ENCODE measurements around the gene DBR1.
A peak's percentile ranks its signal among the peaks of the same experiment; 100 is the strongest.

Gene DBR1

GRCh38 chr3:138200424-138200823, 25.7 kb upstream of the DBR1 start:
- H3K9ac ChIP-seq (ENCODE audit: low read length) = no peak overlapping the region
- no peak overlapping the region for H3K27ac ChIP-seq (ENCODE audit: low read depth, low read length)

DNA sequence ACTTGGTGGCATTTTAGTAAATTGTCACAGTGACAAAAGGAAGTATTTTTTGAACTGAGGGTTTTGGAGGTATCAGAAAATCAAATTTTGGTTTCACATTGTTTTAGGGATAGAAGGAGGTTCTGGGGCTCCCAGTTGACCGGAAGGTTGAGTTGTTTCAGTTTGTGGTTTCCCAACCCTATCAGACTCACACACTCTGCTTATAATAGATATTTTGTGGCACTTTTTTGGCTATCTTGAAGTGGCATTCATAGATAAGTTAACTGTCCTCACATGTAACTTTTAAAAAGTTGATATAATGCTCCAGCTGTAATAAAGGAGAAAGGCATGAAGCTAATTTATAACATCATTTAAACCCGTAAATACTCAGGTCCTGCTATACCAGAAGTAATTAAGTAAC, 25.1 kb upstream of the DBR1 start:
- Histone ChIP-seq H3K4me1 (ENCODE audit: control insufficient read depth, insufficient read depth, low read length) (no peaks in the 10 kb centered on the region), H3K36me3 (ENCODE audit: control insufficient read depth, insufficient read depth, low read length) (no peaks in the 10 kb centered on the region), H3K9ac (ENCODE audit: low read length) (no peak overlapping the region), H3K27me3 (ENCODE audit: control insufficient read depth, insufficient read depth, low read length) (no peaks in the 10 kb centered on the region), H3K4me3 (ENCODE audit: low read length) (no peak overlapping the region), H3K27ac (ENCODE audit: low read depth, low read length) (no peak overlapping the region)

More at GRCh38 chr3:138200424-138200823, 25.7 kb upstream of the DBR1 start:
- Histone ChIP-seq H3K36me3 (ENCODE audit: control insufficient read depth, insufficient read depth, low read length) (peaks cover 3% of the 10 kb centered on the region), H3K27me3 (ENCODE audit: control insufficient read depth, insufficient read depth, low read length) (no peaks in the 10 kb centered on the region), H3K4me1 (ENCODE audit: control insufficient read depth, insufficient read depth, low read length) (no peaks in the 10 kb centered on the region), H3K4me3 (ENCODE audit: low read length) (no peak overlapping the region)

DNA sequence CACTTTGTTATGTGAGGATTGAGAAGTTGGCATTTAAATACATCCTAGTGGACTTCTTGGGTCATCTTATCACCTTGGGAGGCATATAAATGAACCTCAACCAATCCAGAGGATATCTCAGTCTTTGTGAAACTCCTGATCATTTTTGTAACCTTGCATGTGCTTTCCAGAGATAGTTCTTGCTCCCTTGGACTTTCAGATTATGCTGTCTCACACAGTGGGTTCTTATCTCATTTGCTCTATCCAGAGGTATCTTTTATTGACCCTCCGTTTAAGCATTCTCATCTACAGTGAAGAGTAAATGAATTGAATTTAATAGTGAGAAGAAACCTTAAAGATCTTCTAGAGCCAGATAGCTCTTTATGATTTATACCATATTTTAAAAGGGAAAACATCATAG, 22.8 kb upstream of the DBR1 start:
- no peak overlapping the region for H3K9ac ChIP-seq (ENCODE audit: low read length)
- no peak overlapping the region for H3K4me3 ChIP-seq (ENCODE audit: low read length)
- H3K4me1 ChIP-seq (ENCODE audit: control insufficient read depth, insufficient read depth, low read length) = no peaks in the 10 kb centered on the region
- no peaks in the 10 kb centered on the region for H3K27me3 ChIP-seq (ENCODE audit: control insufficient read depth, insufficient read depth, low read length)
- H3K27ac ChIP-seq (ENCODE audit: low read depth, low read length) = no peak overlapping the region
- H3K36me3 ChIP-seq (ENCODE audit: control insufficient read depth, insufficient read depth, low read length) = no peaks in the 10 kb centered on the region

DNA sequence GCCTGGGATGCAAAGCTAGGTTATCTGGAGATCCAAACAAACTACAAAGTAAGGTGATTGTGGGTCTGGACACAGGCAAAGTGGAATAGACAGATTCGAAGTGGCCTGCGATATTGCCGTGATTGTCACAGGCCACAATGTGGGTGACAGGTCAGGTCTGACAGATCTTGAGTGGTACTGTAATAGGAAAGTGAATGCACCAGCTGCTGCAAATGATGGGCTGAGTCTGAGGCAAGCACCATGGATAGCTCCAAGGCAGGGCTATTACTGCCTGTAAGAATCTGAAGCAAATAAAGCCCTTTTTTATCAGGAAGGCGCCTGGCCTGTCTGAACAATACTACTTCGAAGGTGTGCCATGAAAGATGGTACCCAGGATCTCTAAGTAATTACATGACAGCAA, 22.3 kb upstream of the DBR1 start:
- Histone ChIP-seq H3K27me3 (ENCODE audit: control insufficient read depth, insufficient read depth, low read length) (no peaks in the 10 kb centered on the region), H3K27ac (ENCODE audit: low read depth, low read length) (no peak overlapping the region), H3K36me3 (ENCODE audit: control insufficient read depth, insufficient read depth, low read length) (no peaks in the 10 kb centered on the region), H3K4me1 (ENCODE audit: control insufficient read depth, insufficient read depth, low read length) (no peaks in the 10 kb centered on the region), H3K9ac (ENCODE audit: low read length) (no peak overlapping the region), H3K4me3 (ENCODE audit: low read length) (no peak overlapping the region)

DNA sequence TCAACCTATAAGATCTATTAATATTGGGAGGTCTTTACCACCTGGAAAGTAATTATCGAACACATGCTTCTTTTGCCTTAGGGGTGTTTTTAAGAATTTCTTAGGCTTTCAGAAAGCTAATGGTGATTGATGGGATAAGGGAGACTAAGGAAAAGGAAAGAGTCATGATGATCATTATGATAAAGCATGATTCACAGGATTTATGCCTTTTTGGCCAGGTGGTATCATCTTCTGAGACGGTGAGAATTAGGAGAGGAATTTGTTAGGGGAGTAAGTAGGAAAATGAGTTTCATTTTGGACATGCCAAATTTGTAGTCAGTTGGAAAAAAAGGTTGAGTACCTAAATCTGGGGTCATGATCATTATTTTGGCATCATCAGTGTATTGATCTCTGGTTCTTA, 21.3 kb upstream of the DBR1 start:
- Histone ChIP-seq H3K36me3 (ENCODE audit: control insufficient read depth, insufficient read depth, low read length) (no peaks in the 10 kb centered on the region), H3K4me1 (ENCODE audit: control insufficient read depth, insufficient read depth, low read length) (no peaks in the 10 kb centered on the region), H3K27me3 (ENCODE audit: control insufficient read depth, insufficient read depth, low read length) (no peaks in the 10 kb centered on the region), H3K27ac (ENCODE audit: low read depth, low read length) (no peak overlapping the region), H3K4me3 (ENCODE audit: low read length) (no peak overlapping the region), H3K9ac (ENCODE audit: low read length) (no peak overlapping the region)

DNA sequence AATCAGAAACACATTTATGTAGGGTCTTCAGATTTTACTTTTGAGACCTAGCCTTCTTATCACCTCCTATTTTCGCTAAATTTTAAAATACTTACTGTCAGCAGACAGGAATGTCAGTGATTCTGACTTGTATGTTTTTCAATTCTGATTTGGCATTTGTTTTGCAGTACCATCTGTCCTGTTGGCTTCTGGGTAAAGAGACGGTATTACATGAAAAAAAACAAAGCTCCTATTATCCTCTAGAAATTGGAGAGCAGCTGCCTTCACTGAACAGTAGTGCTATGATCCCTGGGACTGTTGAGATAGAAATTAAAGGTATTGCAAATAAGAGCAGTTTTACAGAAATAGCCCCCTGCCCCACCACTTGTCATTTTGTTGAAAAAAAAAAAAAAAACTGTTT, 20.8 kb upstream of the DBR1 start:
- H3K4me3 ChIP-seq (ENCODE audit: low read length) = no peak overlapping the region
- no peaks in the 10 kb centered on the region for H3K27me3 ChIP-seq (ENCODE audit: control insufficient read depth, insufficient read depth, low read length)
- no peak overlapping the region for H3K27ac ChIP-seq (ENCODE audit: low read depth, low read length)
- H3K36me3 ChIP-seq (ENCODE audit: control insufficient read depth, insufficient read depth, low read length) = no peaks in the 10 kb centered on the region
- no peak overlapping the region for H3K9ac ChIP-seq (ENCODE audit: low read length)
- no peaks in the 10 kb centered on the region for H3K4me1 ChIP-seq (ENCODE audit: control insufficient read depth, insufficient read depth, low read length)

- H3K27ac ChIP-seq (ENCODE audit: low read depth, low read length) = peak overlapping the region; percentile 100
- peak overlapping the region; percentile 98 for H3K4me3 ChIP-seq (ENCODE audit: low read length)
- H3K9ac ChIP-seq (ENCODE audit: low read length) = peak overlapping the region; percentile 97
- H3K27me3 ChIP-seq (ENCODE audit: control insufficient read depth, insufficient read depth, low read length) = no peaks in the 10 kb centered on the region
- H3K4me1 ChIP-seq (ENCODE audit: control insufficient read depth, insufficient read depth, low read length) = peaks cover 14% of the 10 kb centered on the region
- H3K36me3 ChIP-seq (ENCODE audit: control insufficient read depth, insufficient read depth, low read length) = no peaks in the 10 kb centered on the region
Measured at GRCh38 chr3:138188013-138188730, 13.5 kb upstream of the DBR1 start.

GRCh38 chr3:138187296-138188012, 12.7 kb upstream of the DBR1 start, which contains the start of gene ARMC8:
Gene ARMC8, plus strand, starts transcription at chr3:138187301. Its CDS starts 254 bp downstream, at chr3:138187555.
- Histone ChIP-seq H3K9ac (ENCODE audit: low read length) (peak within 1 kb of the TSS; percentile 97), H3K36me3 (ENCODE audit: control insufficient read depth, insufficient read depth, low read length) (no peaks in the 10 kb centered on the region), H3K27me3 (ENCODE audit: control insufficient read depth, insufficient read depth, low read length) (no peaks in the 10 kb centered on the region), H3K4me3 (ENCODE audit: low read length) (peak within 1 kb of the TSS; percentile 98), H3K27ac (ENCODE audit: low read depth, low read length) (peak within 1 kb of the TSS; percentile 100), H3K4me1 (ENCODE audit: control insufficient read depth, insufficient read depth, low read length) (peaks cover 14% of the 10 kb centered on the region)

- no peaks in the 10 kb centered on the region for H3K36me3 ChIP-seq (ENCODE audit: control insufficient read depth, insufficient read depth, low read length)
- peaks cover 14% of the 10 kb centered on the region for H3K4me1 ChIP-seq (ENCODE audit: control insufficient read depth, insufficient read depth, low read length)
- no peaks in the 10 kb centered on the region for H3K27me3 ChIP-seq (ENCODE audit: control insufficient read depth, insufficient read depth, low read length)
- peak overlapping the region; percentile 98 for H3K4me3 ChIP-seq (ENCODE audit: low read length)
- peak overlapping the region; percentile 100 for H3K27ac ChIP-seq (ENCODE audit: low read depth, low read length)
- H3K9ac ChIP-seq (ENCODE audit: low read length) = peak overlapping the region; percentile 32
Measured at GRCh38 chr3:138186803-138187295, 12.1 kb upstream of the DBR1 start.

DNA sequence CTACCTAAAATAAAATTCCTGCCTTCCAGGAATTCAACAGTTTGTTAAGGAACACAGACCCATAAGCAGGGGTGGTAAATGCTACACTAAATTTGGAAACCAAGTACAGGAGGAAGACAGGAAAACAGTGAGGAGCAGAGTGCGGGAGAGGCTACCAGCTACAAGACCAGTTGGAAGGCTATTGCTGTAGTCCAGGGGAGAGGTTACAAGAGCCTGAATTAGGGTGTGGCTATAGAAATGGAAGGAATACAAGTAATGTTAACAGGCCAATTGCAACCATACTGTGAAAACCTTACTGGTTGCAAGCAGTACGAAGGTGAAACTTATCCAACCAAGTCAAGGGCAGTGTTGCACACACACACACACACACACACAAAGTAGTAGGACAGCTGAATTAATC, 11.5 kb upstream of the DBR1 start:
- Histone ChIP-seq H3K4me3 (ENCODE audit: low read length) (peak overlapping the region; percentile 98), H3K4me1 (ENCODE audit: control insufficient read depth, insufficient read depth, low read length) (peaks cover 14% of the 10 kb centered on the region), H3K27ac (ENCODE audit: low read depth, low read length) (no peak overlapping the region), H3K36me3 (ENCODE audit: control insufficient read depth, insufficient read depth, low read length) (no peaks in the 10 kb centered on the region), H3K27me3 (ENCODE audit: control insufficient read depth, insufficient read depth, low read length) (no peaks in the 10 kb centered on the region), H3K9ac (ENCODE audit: low read length) (no peak overlapping the region)

GRCh38 chr3:138184994-138185393, 10.3 kb upstream of the DBR1 start:
- no peaks in the 10 kb centered on the region for H3K36me3 ChIP-seq (ENCODE audit: control insufficient read depth, insufficient read depth, low read length)
- no peaks in the 10 kb centered on the region for H3K27me3 ChIP-seq (ENCODE audit: control insufficient read depth, insufficient read depth, low read length)
- peaks cover 14% of the 10 kb centered on the region for H3K4me1 ChIP-seq (ENCODE audit: control insufficient read depth, insufficient read depth, low read length)
- H3K9ac ChIP-seq (ENCODE audit: low read length) = no peak overlapping the region
- H3K27ac ChIP-seq (ENCODE audit: low read depth, low read length) = no peak overlapping the region
- no peak overlapping the region for H3K4me3 ChIP-seq (ENCODE audit: low read length)

DNA sequence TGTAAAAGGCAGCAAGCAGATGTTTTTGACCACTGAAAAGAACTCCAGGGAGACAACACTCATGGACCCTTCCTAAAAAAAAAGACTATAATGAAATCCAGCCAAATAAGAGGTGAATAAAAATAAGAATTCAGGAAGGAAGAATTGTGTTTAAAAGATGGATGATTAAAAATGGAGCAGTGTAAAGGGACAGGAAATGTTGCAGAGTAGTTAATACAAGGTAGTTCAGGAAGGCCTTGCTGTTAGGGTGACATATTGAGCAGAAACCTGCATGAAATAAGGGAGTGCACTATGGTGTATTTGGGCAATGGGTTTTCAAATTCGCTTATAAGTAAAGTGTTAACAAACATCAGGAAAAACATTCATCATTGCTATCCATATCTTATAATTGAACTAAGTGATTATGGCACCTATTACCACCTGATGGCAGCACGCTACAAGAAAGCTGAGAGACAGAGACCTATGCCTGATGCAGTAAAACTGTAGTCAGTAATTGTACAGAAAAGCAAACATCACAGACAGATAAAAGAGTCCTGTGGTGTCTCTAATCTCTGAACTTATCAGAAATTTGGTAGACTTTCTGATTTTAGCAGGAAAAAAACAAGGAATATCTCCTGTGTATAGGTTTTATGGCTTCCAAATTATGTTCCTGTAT, 5.8 kb upstream of the DBR1 start:
- Histone ChIP-seq H3K27me3 (ENCODE audit: control insufficient read depth, insufficient read depth, low read length) (no peaks in the 10 kb centered on the region), H3K27ac (ENCODE audit: low read depth, low read length) (no peak overlapping the region), H3K9ac (ENCODE audit: low read length) (no peak overlapping the region), H3K36me3 (ENCODE audit: control insufficient read depth, insufficient read depth, low read length) (no peaks in the 10 kb centered on the region), H3K4me1 (ENCODE audit: control insufficient read depth, insufficient read depth, low read length) (no peaks in the 10 kb centered on the region), H3K4me3 (ENCODE audit: low read length) (no peak overlapping the region)

All from rectal smooth muscle tissue (tissue), 1 donor.